GM12874 (cell line): Measurements from ENCODE around the gene PON1.

Source experiments
- TF ChIP-seq, protein P1 (sequence below): IDR thresholded peaks from 2 replicates; pipeline ENCODE4 v1.5.1; 2011; ENCODE audit warnings: low read depth, mild to moderate bottlenecking, control low read depth, low read length, moderate library complexity; ENCODE audit not compliant: insufficient read depth

PON1 gene

DNA sequence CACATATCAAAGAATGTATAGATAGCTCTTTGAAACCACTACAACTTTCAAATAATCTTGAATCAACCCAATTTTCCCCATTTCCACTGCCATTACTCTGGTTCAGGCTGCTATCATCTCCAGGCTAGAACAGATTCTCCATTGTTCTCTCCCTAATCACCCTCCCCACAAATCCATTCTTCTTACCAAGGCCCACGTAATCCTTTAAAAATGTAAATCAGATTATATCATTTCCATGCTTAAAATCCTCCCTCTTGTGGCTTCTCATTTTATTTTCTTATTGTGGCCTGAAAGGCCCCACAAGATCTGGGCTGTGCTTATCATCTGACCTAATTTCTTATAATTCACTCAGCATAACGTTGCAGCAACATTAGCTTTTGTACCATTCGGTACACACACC lies 3.0 kb upstream of the PON1 start:
- TF ChIP-seq, protein P1, sequence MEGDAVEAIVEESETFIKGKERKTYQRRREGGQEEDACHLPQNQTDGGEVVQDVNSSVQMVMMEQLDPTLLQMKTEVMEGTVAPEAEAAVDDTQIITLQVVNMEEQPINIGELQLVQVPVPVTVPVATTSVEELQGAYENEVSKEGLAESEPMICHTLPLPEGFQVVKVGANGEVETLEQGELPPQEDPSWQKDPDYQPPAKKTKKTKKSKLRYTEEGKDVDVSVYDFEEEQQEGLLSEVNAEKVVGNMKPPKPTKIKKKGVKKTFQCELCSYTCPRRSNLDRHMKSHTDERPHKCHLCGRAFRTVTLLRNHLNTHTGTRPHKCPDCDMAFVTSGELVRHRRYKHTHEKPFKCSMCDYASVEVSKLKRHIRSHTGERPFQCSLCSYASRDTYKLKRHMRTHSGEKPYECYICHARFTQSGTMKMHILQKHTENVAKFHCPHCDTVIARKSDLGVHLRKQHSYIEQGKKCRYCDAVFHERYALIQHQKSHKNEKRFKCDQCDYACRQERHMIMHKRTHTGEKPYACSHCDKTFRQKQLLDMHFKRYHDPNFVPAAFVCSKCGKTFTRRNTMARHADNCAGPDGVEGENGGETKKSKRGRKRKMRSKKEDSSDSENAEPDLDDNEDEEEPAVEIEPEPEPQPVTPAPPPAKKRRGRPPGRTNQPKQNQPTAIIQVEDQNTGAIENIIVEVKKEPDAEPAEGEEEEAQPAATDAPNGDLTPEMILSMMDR: no peak

DNA sequence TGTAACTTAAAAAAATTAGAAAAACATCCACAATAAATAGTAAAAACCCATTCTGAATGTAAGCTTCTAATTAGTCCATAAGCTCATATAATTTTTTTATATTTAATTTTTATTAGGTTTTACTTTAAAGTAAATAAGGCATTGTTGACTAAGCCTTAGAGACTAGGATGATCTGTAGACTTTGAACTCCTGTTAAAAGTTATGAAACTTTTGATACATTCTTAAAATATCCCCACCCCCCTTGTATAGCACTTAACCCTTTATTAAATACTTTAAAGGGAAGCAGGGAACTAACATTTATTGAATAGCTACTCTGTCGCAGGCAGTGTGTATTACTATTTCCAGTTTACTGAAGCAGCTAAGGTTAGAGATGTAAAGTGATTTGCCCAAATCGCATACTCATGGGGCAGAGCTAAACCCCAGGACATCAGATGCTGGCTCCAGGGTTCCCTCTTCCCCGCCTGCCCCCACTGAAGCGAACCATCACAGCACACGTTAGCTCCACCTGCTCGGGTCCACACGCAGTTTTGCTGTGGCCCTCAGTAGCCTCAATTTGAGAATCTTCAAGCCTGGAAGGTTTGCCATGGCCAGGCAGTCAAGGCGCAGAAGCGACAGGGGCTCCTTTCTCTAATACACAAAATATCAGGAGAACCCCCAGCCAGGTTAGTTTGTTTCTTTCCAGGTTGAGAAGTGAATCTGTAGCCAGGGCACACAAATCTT lies 762 bp downstream of the PON1 start:
- TF ChIP-seq, protein P1: no peak

DNA sequence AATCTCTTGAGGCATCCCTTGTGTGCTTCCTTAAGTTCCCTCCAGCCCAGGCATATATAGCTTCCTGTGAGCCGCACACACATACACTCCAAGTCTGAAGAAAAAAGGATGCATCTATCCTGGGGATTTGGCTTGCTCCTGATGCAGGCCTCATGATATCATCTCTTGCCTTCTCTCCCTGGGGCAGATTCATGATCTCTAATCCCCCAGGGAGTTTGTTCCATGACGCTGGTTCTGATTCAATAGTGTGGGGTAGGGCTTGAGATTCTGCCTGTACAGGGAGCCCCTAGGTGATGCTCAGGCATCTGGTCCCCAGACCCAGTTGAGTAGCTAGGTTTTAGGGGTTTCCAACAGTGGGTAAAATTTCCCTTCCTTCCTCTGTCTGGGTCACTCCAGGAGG lies 1.5 kb downstream of the PON1 start:
- TF ChIP-seq, protein P1: no peak

DNA sequence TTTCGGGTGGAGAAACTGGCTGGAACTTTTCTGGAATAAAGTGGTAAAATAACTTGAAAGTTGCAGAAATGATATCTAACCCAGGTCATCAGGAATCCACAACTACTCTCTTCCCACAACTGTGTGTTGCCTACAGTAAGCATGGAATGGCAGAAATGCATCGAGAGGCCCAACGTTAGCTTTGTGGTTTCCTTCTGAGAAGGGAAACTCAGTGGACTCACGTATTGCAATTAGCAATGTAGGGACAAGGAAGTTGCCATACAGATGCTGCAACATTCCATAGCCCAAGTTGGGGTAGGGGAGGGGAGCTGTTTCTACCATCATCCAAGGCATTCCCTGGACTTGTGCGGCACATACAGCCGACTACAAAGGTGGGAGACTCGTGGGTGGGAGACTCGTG lies 1.9 kb downstream of the PON1 start:
- TF ChIP-seq, protein P1: no peak

DNA sequence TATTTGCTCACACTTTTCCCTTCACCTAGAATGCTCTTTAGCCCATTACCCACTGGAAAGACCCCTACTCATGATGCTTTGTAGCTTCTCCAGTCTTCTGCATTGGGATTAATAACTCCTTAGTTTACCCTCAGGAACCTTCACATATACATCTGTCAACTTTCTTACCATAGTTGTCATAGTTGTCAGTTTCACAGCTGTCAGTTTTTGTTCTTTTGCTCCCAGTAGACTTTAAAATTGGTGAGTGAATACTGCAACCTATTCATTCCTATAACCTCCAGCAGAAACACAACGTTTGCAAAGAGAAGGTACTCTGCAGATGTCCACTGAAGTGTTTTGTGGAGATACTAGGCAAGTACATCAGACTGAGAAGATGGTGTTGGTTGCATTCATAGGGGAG lies 2.6 kb downstream of the PON1 start:
- TF ChIP-seq, protein P1: no peak

DNA sequence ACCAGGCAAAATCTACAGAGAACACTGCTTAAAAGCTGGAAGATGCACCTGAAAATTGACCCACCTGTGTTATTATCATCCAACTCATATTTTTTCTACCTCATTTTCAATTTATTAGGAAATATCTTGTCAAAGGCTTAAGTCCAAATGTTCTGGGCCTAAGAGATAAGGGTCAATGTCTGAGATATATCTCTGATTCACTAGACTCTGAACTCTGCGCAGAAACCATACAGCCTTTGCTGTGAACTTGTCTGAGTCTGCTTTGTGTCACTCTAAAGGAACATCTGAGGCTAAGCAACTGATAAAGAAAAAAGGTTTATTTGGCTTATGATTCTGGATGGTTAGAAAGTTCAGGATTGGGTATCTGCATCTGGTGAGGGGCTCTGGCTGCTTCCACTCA lies 3.7 kb downstream of the PON1 start:
- TF ChIP-seq, protein P1: no peak

DNA sequence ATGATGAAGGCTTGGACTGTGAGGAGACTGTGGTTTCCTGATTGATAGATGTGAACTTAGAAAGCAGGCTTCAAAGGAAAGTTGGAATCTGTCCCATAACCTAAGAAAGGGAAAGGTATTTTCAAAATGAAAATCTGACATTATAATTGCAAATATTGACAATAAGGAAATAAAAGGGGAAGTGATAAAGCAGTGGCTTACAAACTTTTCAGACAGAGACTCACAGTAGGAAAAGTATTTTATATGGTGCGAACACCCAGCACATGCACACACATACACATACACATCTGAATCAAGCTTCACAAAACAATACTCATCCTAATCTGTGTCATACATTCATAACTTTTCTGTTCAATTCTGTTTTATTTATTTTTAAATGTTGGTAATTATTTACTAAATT lies 4.8 kb downstream of the PON1 start:
- TF ChIP-seq, protein P1: no peak
